Stimulated activated CD4-positive, alpha-beta T cell treated with anti-CD3 and anti-CD28 coated beads, Interleukin-1b, Interleukin-23, amount 100 ng/mL, for 24 hours (primary cell): Measurements from ENCODE around the gene LRMDA.

Experiments used
- DNase-seq, 4 experiments: peaks; one replicate each; pipeline ENCODE4 v3.0.0-alpha.2; 2020; ENCODE audit warnings: low read depth in 4 of 4, low spot score in 1 of 4

The LRMDA gene

GRCh38 chr10:75418712-75419111 is 12.7 kb upstream of the LRMDA start:
- no peak for DNase-seq

DNA sequence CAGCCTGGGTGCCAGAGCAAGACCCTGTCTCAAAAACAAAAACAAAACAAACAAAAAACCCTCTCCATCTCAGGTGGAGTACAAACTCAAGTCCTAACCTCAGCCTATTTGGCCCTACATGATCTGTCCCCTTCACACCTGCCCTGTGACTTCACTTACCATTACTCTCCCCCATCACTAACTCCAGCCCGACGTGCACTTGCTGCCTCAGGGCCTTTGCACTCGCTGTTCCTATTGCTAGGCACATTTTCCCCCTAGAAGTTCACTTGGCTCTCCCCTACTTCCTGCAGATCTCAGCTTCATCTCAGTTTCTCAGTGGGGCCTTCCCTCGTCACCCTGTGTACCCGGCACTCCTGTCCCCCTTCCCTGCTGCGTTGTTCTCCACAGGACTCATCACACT is 8.5 kb upstream of the LRMDA start:
- no peak for DNase-seq

- DNase-seq = no peak
Measured at GRCh38 chr10:75424571-75424970, 6.9 kb upstream of the LRMDA start.

GRCh38 chr10:75425291-75426079 is 5.9 kb upstream of the LRMDA start:
- DNase-seq = no peak

- no peak for DNase-seq
Measured at GRCh38 chr10:75426880-75427279, 4.5 kb upstream of the LRMDA start.

- no peak for DNase-seq
Measured at GRCh38 chr10:75427951-75428350, 3.5 kb upstream of the LRMDA start.

DNA sequence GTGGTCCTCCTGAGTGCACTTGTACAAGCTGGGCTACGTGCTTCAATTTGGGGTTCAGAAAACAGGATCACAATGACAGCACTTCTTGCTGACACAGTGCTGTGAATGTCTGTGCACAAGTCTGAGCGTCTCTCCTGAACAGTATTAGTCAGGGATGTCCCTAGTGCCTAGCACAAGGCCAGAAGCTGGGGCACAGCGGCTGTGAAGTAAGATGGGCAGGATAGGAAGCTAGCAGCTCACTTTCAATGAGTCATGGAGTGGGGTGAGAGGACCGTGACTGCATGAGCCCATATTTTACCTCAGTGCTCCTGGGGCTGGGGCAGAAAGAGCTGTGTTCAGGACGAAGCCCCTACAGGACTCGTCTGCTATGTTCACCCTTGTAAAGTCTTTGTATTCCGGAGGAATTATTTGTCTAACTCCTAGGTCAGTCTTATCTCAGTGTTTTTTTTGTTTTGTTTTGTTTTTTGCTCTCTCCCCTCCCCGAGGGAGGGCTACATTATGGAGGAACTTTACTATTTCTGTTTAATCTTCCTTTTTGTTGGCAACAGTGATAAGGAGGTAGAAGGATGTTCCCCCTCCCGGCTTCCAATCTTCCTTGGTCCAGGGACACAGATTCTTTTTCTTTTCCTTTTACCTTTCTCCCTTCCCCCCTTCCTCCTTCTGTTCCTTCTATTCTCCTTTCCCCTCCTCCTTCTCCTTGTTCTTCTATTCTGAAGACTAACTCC is 2.8 kb upstream of the LRMDA start:
- DNase-seq = no peak

- DNase-seq = no peak
Measured at GRCh38 chr10:75429159-75429827, 2.1 kb upstream of the LRMDA start.

- DNase-seq = no peak
Measured at GRCh38 chr10:75430000-75430763, 1.2 kb upstream of the LRMDA start.

DNA sequence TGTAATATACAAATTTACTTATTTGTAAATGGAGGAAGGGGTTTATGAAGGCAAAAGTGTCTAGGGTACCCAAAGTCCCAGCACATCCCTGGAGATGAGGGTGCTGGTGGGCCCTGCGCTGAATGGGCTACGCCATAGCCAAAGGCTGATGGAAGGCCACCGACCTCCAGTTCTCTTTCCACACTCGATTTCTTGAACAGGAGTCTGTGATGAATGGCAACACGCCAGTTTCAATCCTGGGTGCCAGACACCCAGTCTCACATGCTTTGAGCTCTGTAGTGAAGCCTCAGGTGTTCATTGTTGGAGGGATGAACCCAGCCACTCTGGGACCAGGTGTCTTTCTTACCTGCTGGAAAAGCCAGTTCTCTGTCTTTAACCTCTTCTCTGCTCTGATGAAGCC is 752 bp downstream of the LRMDA start:
- no peak for DNase-seq

GRCh38 chr10:75432763-75433162 is 1.3 kb downstream of the LRMDA start:
- DNase-seq = no peak

DNA sequence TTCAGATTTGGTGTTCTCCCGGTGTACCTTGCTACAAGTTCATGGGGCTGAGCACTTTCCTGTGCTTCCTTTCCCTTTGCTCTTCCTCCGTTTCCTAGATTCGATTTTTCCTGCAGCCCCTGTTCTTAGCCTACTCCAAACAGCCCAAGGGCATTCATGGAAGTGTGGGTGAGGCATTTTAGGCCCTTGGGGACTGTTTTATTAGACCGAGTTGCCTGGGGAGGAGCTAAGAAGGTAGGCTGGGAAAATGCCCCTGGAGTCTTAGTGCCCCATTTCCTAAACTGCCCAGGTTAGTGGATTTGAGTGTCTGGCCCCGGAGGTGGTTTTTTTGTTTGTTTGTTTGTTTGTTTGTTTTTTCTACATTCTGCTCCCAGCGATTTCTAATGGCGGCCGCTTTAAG is 1.8 kb downstream of the LRMDA start:
- DNase-seq = no peak

- DNase-seq = no peak
Measured at GRCh38 chr10:75434291-75434690, 2.9 kb downstream of the LRMDA start.

DNA sequence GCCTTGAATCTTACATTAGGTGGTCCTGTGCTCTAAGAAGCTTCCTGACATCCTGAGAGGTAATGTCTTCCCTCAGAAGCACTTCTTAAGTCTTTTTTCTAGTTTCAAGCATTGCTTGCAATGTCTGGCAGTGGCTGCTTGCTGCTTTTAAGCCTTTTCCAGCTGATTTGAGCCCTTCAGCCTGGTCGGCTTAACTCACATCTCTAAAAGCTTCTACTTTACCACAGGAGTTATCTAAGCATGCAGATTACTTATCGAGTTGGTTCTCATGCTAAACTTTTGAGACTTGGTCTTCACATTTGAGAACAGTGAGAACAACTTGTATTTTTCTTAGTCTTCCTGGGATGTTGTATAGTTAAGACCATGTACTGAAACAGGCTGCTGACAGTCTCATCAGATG is 3.9 kb downstream of the LRMDA start:
- DNase-seq = no peak

DNA sequence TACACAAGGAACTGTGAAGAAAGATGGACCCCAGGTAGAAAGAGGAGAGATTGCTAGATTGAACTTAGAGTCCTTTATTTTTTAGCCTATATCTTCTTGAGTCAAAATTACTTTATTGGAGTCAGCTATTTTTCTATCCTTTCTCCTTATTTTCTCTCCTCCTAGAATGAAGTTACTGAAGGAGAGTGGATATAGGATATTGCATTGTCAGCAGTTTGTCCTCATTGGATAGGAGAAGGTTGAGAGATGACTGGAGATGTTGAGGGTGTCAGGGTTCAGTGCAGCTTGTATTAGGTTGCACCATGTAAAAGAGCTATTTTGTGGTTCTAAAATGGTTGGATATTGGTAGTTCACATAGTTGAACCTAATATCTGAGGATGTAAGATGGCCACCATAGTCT is 5.5 kb downstream of the LRMDA start:
- DNase-seq = no peak

GRCh38 chr10:75437693-75438092 is 6.3 kb downstream of the LRMDA start:
- DNase-seq = no peak

GRCh38 chr10:75438275-75438674 is 6.9 kb downstream of the LRMDA start:
- no peak for DNase-seq

- no peak for DNase-seq
Measured at GRCh38 chr10:75439811-75440210, 8.4 kb downstream of the LRMDA start.

GRCh38 chr10:75440271-75440793 is 8.9 kb downstream of the LRMDA start:
- DNase-seq = no peak

DNA sequence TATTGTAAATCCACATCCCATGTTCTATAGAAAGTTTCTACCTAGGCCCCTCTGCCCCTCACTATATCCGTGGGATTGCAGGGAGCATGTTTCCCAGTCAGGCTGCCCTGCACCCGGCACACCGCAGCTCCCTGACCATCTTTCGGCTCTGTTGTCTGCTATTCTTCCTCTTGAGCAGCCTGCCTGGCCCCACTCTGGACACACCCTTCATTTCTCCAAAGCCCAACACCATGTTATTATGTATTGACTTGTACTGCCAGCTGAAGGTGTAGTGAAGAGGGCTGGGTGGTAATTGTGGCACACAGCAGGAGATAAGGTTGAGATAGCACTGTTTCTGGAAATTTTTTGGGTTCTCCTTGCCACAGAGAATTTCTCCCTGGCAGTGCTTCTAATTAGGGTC is 9.8 kb downstream of the LRMDA start:
- no peak for DNase-seq

DNA sequence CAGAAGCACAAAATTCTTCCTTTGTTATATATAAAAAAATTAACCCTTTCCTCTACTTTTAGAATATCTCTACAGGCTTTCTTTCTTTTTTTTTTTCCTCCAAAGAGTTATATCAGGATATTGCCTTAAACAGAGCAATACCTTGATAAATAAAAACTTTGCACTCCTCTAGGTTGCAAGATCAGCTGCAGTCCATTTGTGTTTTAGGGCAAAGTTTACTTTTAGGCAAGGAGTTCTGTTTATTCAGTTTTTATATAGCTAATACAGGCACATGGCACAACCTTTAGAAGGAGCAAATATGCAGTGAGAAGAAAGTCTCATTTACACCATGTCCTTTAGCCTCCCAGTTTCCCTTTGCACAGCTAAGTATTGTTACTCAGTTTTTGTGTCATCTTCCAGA is 10.3 kb downstream of the LRMDA start:
- no peak for DNase-seq
